Kidney (tissue), 22 donors: ENCODE data around the gene KNG1. TPM values are rescaled to one million over a fixed set of nuclear protein-coding genes. Genes with fewer than 3 reads are reported as not detected.

Experiments
- DNase-seq, 5 donors: peaks; one replicate each; pipeline ENCODE4 v3.0.0-alpha.2; 2013 to 2020
- FAIRE-seq: peaks from 2 replicates; lab custom pipeline; 2012; peaks lifted over from hg19 to GRCh38; lab: Jason Lieb, UNC
- H3K27ac ChIP-seq, 2 donors: one replicate each; pipeline ENCODE4 v1.7.0; 2013; ENCODE audit warnings: low read depth in 2 of 2, low read length in 2 of 2, inconsistent platforms in 1 of 2
- H3K27me3 ChIP-seq: one replicate; pipeline ENCODE4 v1.7.1; 2013; ENCODE audit warnings: low read length, inconsistent platforms; ENCODE audit not compliant: control insufficient read depth, insufficient read depth
- H3K36me3 ChIP-seq, 3 donors: one replicate each; pipeline versions ENCODE4 v1.7.0 to v1.7.1; 2013; ENCODE audit warnings: low read length in 3 of 3, control low read depth in 1 of 3, inconsistent platforms in 1 of 3; ENCODE audit not compliant: insufficient read depth in 3 of 3, control insufficient read depth in 2 of 3
- H3K4me1 ChIP-seq, 3 donors: one replicate each; pipeline versions ENCODE4 v1.7.0 to v1.7.1; 2013; ENCODE audit warnings: low read length in 3 of 3, inconsistent platforms in 1 of 3, low read depth in 1 of 3; ENCODE audit not compliant: control insufficient read depth in 2 of 3, insufficient read depth in 2 of 3
- H3K4me3 ChIP-seq, 3 donors: one replicate each; pipeline versions ENCODE4 v1.7.0 to v1.8.1; 2013; ENCODE audit warnings: low read length in 3 of 3, control low read depth in 1 of 3, inconsistent platforms in 1 of 3
- H3K9ac ChIP-seq, 3 donors: one replicate each; pipeline versions ENCODE4 v1.7.0 to v1.7.1; 2013; ENCODE audit warnings: low read length in 3 of 3, control low read depth in 1 of 3, inconsistent platforms in 1 of 3
- H3K9me3 ChIP-seq, 3 donors: one replicate each; pipeline versions ENCODE4 v1.7.0 to v1.7.1; 2013; ENCODE audit warnings: low read length in 3 of 3, control low read depth in 1 of 3, inconsistent platforms in 1 of 3; ENCODE audit not compliant: control insufficient read depth in 2 of 3, insufficient read depth in 1 of 3
- intact Hi-C: fragments of 100-400 bp; cut with DNase I; formaldehyde crosslinking; loops from one replicate; pipeline ENCODE4 v1.11.1; 2022
- long read RNA-seq, 10 donors: library from polyadenylated mRNA in 1 of 10; unstranded in 1 of 10; transcript quantifications; one replicate each; pipeline ENCODE4 v2.0.0 and lab custom pipeline, GENCODE V29; 2021 to 2026
- polyA plus RNA-seq: library from polyadenylated mRNA; stranded (reverse); fragments of 350-450 nt; fragmentation: Illumina TruSeq; extraction: RNeasy Lipid Tissue Mini Kit (QIAGEN cat#74804); gene quantifications from one replicate; pipeline ENCODE4 v1.2.3, GENCODE V29; 2014; ENCODE audit warnings: low read depth, low replicate concordance; ENCODE audit not compliant: insufficient read depth
- total RNA-seq: library from RNA; stranded (reverse); fragmentation: NEBNext Ultra II Directional; extraction: Animal tissue kit (Norgen Biotek cat#: 25700); gene quantifications from one replicate; pipeline ENCODE4 v1.2.1, GENCODE V29; 2021
- TF ChIP-seq, protein P1 (sequence below): IDR thresholded peaks from 3 replicates; pipeline ENCODE4 v1.5.1; 2012; ENCODE audit warnings: mild to moderate bottlenecking, moderate library complexity, borderline replicate concordance; ENCODE audit not compliant: insufficient read depth; ENCODE audit errors: extremely low read depth
- donor health status: control.
- donor health status: control.
- donor health status: control.
- donor health status: control.
- donor health status: control.
- donor health status: DM: yes; HTN: yes; CAD: no.
- donor health status: Normal renal cell carcinoma (clear cell type).

Gene KNG1
- total RNA-seq (8.7 TPM), polyA plus RNA-seq (710 TPM)
- long read RNA-seq, donor 1, transcript KNG1-206 (11 exons, 2,176 nt): major isoform, 7 of 15 reads
- long read RNA-seq, donor 1, partial matches to known transcripts: 5 of 15 reads
- long read RNA-seq, donor 1, other reads (novel, unspliced or antisense): 0 of 15 reads
- long read RNA-seq, donor 2, transcript KNG1-206 (11 exons, 2,176 nt): major isoform, 18 of 28 reads
- long read RNA-seq, donor 2, partial matches to known transcripts: 6 of 28 reads
- long read RNA-seq, donor 2, other reads (novel, unspliced or antisense): 0 of 28 reads
- long read RNA-seq, donor 3, transcript KNG1-206 (11 exons, 2,176 nt): major isoform, 20 of 25 reads
- long read RNA-seq, donor 3, transcript KNG1-201 (10 exons, 3,766 nt): minor isoform, 5 of 25 reads
- long read RNA-seq, donor 3, partial matches to known transcripts: 0 of 25 reads
- long read RNA-seq, donor 3, other reads (novel, unspliced or antisense): 0 of 25 reads
- long read RNA-seq, donor 4, transcript KNG1-206 (11 exons, 2,176 nt): major isoform, 11 of 15 reads
- long read RNA-seq, donor 4, partial matches to known transcripts: 0 of 15 reads
- long read RNA-seq, donor 4, other reads (novel, unspliced or antisense): 0 of 15 reads
- long read RNA-seq, donor 5, partial matches to known transcripts: 0 of 1 reads
- long read RNA-seq, donor 5, other reads (novel, unspliced or antisense): 0 of 1 reads
- long read RNA-seq, donor 6, transcript KNG1-201 (10 exons, 3,766 nt): minor isoform, 5 of 36 reads
- long read RNA-seq, donor 6, transcript KNG1-206 (11 exons, 2,176 nt): major isoform, 17 of 36 reads
- long read RNA-seq, donor 6, partial matches to known transcripts: 14 of 36 reads
- long read RNA-seq, donor 6, other reads (novel, unspliced or antisense): 0 of 36 reads
- long read RNA-seq, donor 7, partial matches to known transcripts: 0 of 2 reads
- long read RNA-seq, donor 7, other reads (novel, unspliced or antisense): 1 of 2 reads
- long read RNA-seq, donor 8, transcript KNG1-206 (11 exons, 2,176 nt): major isoform, 7 of 9 reads
- long read RNA-seq, donor 8, partial matches to known transcripts: 0 of 9 reads
- long read RNA-seq, donor 8, other reads (novel, unspliced or antisense): 0 of 9 reads
- long read RNA-seq, donor 9, partial matches to known transcripts: 0 of 5 reads
- long read RNA-seq, donor 9, other reads (novel, unspliced or antisense): 0 of 5 reads
- long read RNA-seq, donor 10, transcript KNG1-206 (11 exons, 2,176 nt): major isoform, 17 of 23 reads
- long read RNA-seq, donor 10, transcript KNG1-201 (10 exons, 3,766 nt): minor isoform, 6 of 23 reads
- long read RNA-seq, donor 10, partial matches to known transcripts: 0 of 23 reads
- long read RNA-seq, donor 10, other reads (novel, unspliced or antisense): 0 of 23 reads

DNA sequence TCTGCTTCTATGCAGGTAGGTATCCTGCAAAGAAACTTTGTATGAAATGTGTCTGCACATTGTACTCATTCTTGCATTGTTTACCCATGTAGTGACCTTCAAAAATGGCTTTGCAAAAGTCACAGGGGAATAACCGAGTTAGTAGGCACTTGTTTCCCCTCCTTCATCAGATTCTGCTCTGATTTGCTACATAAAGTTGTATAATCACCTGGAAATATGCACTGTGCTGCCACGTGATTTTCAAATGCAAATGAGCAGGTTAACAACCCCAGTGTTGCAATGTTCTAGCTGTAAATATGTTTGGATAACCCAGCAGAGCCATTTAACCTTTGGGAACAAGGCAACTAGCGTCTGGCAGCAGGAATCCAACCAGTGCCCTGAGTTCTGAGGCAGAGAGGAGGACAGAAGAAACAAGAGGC, at the start of gene KNG1:
KNG1 (plus strand) TSS at position 321 of the 419 bp plus-strand sequence. CDS start 184 bp downstream, outside the sequence.
- Histone ChIP-seq H3K9ac (peak within 1 kb of the TSS in 2 of 3 donors; percentile 39 to 90), H3K27me3 (no peaks in the 10 kb centered on the region), H3K27ac (peak within 1 kb of the TSS; percentile 74 to 84), H3K4me1 (no peaks in the 10 kb centered on the region), H3K9me3 (no peaks in the 10 kb centered on the region), H3K36me3 (no peaks in the 10 kb centered on the region), H3K4me3 (peak within 1 kb of the TSS in 2 of 3 donors; percentile 49 to 71)
- TF ChIP-seq, protein P1, sequence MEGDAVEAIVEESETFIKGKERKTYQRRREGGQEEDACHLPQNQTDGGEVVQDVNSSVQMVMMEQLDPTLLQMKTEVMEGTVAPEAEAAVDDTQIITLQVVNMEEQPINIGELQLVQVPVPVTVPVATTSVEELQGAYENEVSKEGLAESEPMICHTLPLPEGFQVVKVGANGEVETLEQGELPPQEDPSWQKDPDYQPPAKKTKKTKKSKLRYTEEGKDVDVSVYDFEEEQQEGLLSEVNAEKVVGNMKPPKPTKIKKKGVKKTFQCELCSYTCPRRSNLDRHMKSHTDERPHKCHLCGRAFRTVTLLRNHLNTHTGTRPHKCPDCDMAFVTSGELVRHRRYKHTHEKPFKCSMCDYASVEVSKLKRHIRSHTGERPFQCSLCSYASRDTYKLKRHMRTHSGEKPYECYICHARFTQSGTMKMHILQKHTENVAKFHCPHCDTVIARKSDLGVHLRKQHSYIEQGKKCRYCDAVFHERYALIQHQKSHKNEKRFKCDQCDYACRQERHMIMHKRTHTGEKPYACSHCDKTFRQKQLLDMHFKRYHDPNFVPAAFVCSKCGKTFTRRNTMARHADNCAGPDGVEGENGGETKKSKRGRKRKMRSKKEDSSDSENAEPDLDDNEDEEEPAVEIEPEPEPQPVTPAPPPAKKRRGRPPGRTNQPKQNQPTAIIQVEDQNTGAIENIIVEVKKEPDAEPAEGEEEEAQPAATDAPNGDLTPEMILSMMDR: no peak
- FAIRE-seq: no peak
- peak in 1 of 5 donors; percentile 11 for DNase-seq
- intact Hi-C loops: no loop called here

DNA sequence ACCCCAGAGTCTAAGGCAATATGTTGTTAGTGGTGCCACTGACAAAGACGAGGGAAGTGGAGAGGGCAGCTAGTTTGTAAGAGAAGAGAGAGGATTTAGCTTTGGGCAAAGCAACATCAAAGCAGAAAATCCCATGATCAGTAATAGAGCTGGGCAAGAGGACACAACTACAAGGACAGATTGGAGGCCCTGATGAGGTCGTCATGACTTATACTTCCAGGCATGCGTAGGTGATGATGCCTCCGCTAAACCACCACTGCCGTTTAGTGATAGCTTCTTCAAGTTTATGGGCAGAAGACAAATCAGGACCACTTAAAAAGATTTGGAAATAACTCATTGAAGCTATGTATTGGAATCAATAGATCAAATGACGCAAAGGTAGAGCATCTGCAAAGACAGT, 48.7 kb upstream of the KNG1 start:
- H3K4me3 ChIP-seq: no peak overlapping the region
- TF ChIP-seq, protein P1: no peak
- no peaks in the 10 kb centered on the region for H3K27me3 ChIP-seq
- DNase-seq (no peak), FAIRE-seq (no peak)
- no peaks in the 10 kb centered on the region for H3K9me3 ChIP-seq
- intact Hi-C loops: no loop called here
- H3K27ac ChIP-seq: no peak overlapping the region
- H3K4me1 ChIP-seq: peaks cover 0 to 7% (median 6%) of the 10 kb centered on the region in 3 donors
- H3K9ac ChIP-seq: no peak overlapping the region
- H3K36me3 ChIP-seq: no peaks in the 10 kb centered on the region

DNA sequence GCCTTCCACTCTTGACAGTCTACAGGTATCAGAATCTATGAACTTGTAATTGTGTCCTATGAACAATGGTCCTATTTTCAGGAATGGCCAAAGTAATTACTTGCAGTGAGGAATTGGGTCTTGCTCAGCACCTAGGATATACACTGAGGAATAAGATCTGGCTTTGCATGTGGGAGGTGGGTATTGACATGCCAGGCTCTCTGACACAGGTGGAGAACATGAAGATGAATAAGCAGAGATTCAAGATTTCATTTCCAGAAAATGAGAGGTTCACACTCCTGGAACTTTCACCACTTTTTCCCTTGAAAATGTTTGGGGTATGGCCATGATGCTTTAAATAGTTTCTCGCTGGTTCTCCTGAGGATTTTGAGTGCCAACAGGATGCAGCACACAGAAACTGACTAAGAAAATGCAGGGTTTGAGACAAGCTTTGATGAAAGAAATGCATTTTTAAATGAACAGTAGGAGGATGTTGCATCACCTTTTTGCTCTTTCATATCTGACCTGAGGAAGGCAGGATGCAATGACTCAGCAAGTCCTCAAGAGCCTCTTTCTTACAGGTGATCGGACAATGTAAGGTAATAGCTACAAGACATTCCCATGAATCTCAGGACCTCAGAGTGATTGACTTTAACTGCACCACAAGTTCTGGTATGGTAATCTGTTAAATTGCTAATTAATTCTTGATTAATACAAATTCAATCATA, 47.6 kb upstream of the KNG1 start:
- H3K9ac ChIP-seq: no peak overlapping the region
- H3K27ac ChIP-seq: no peak overlapping the region
- no peaks in the 10 kb centered on the region for H3K4me1 ChIP-seq
- TF ChIP-seq, protein P1: no peak
- intact Hi-C loops: no loop called here
- DNase-seq: no peak
- no peaks in the 10 kb centered on the region for H3K9me3 ChIP-seq
- FAIRE-seq: no peak
- no peaks in the 10 kb centered on the region for H3K27me3 ChIP-seq
- H3K36me3 ChIP-seq: no peaks in the 10 kb centered on the region
- no peak overlapping the region for H3K4me3 ChIP-seq
